Fibroblast of villous mesenchyme (primary cell): ENCODE results near the gene AURKA. TPM values are rescaled to one million over a fixed set of nuclear protein-coding genes. Genes with fewer than 3 reads are reported as not detected.
A peak's percentile ranks its signal among the peaks of the same experiment; 100 is the strongest.

ENCODE experiments used
- DNase-seq: peaks from one replicate; pipeline ENCODE4 v3.0.0-alpha.2; 2010; ENCODE audit warnings: low read depth
- H3K4me3 ChIP-seq: 2 replicates; pipeline ENCODE4 v1.5.1; 2011; ENCODE audit warnings: low read depth, mild to moderate bottlenecking, low read length
- CTCF ChIP-seq: IDR thresholded peaks from 2 replicates; pipeline ENCODE4 v1.5.1; 2012; ENCODE audit warnings: low read depth, mild to moderate bottlenecking, low read length; ENCODE audit not compliant: insufficient read depth
- total RNA-seq: library from RNA; depleted of rRNA; stranded (reverse); fragments of >200 nt; gene quantifications from 2 replicates; pipeline ENCODE4 v1.2.3, GENCODE V29; 2012

The AURKA gene
- total RNA-seq, 1 donor: 57.0 TPM

- no peak overlapping the region for H3K4me3 ChIP-seq
- DNase-seq: no peak
- no peak for TF ChIP-seq CTCF
Observed at GRCh38 chr20:56385130-56385529, 6.9 kb downstream of the AURKA start.

- no peak for TF ChIP-seq CTCF
- no peak overlapping the region for H3K4me3 ChIP-seq
- no peak for DNase-seq
Observed at GRCh38 chr20:56383334-56383733, 8.7 kb downstream of the AURKA start.

GRCh38 chr20:56382696-56383095 is 9.3 kb downstream of the AURKA start:
- no peak for TF ChIP-seq CTCF
- H3K4me3 ChIP-seq: no peak overlapping the region
- no peak for DNase-seq

- DNase-seq: no peak
- H3K4me3 ChIP-seq: no peak overlapping the region
- no peak for TF ChIP-seq CTCF
Observed at GRCh38 chr20:56381501-56381900, 10.5 kb downstream of the AURKA start.

DNA sequence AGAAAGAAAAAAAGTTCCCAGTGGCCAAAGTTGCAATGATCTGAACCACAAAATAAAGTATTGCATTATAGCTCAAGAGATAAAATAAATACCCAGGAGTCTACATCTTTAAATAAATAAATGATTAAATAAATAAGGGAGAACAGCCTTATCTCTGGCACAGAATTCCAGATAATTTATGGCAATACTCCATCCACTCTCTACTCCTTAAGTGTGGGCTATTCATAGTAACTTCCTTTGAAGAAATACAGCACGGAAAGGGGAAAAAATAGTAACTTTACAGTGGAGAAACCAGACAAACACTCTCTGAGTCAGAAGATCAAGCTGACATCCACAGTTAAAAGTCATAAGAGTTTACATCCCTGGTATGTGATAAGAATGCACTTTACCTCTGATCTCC is 11.6 kb downstream of the AURKA start:
- no peak for TF ChIP-seq CTCF
- no peak overlapping the region for H3K4me3 ChIP-seq
- DNase-seq: peak; percentile 44

DNA sequence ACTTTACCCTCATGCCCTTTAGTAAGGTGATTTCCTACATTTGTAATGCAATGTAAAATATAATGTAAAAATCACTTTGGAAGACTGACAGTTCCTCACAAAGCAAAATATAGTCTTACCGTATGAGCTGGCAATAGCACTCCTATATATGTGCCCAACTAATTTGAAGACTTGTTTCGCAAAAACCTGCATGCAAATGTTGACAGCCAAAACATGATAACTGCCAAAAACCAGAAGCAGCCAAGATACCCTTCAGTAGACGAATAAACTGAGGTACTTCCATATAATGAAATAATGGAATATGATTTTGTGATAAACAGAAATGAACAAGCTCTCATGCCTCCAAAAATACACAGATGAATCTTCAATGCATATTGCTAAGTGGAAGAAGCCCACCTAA is 13.6 kb downstream of the AURKA start:
- no peak for DNase-seq
- no peak overlapping the region for H3K4me3 ChIP-seq
- no peak for TF ChIP-seq CTCF

DNA sequence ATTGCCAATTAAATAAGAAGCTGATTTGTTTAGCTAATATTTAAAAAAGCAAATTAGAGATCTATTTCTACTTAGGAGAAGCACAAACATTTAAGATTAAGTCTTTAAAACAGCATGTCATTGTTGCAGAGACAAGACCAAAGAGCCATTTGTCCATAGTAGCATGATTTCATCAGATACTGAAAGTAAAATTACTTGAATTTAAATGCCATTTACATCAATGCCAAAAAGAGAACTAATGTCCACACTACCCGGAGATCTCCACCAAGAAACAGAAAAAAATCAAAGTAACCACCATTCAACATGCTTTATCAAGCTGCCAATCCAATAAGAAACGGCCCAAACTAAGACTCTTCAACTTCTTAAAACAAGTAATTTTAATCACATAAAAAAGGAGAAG is 15.7 kb downstream of the AURKA start:
- no peak for DNase-seq
- TF ChIP-seq CTCF: no peak
- no peak overlapping the region for H3K4me3 ChIP-seq
